ENCODE results near the gene HMCN1. TPM values are rescaled to one million over a fixed set of nuclear protein-coding genes. Genes with fewer than 3 reads are reported as not detected.

HMCN1 gene
- total RNA-seq, 2 donors from 2014 or later, result 1.3 to 3.7 TPM

DNA sequence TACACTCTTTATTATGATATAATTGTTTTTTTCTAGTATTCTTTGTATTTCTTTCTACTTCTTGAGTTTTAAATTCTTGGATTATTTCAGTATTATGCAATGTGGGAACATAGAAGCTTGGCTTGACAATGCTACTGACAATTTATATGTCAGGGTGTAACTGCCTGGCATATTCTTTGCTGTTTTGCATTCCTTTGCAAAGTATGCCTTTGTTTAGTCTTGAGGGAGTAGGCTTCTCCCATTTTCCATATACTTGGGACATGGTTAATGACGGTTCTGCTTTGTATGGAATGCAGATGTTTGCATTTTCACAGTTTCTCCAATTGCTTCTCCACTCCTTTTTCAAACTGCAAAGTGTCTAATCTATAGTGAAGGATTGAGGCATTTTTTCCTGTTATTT lies 109.8 kb downstream of the HMCN1 start:
- TF ChIP-seq, protein P1, sequence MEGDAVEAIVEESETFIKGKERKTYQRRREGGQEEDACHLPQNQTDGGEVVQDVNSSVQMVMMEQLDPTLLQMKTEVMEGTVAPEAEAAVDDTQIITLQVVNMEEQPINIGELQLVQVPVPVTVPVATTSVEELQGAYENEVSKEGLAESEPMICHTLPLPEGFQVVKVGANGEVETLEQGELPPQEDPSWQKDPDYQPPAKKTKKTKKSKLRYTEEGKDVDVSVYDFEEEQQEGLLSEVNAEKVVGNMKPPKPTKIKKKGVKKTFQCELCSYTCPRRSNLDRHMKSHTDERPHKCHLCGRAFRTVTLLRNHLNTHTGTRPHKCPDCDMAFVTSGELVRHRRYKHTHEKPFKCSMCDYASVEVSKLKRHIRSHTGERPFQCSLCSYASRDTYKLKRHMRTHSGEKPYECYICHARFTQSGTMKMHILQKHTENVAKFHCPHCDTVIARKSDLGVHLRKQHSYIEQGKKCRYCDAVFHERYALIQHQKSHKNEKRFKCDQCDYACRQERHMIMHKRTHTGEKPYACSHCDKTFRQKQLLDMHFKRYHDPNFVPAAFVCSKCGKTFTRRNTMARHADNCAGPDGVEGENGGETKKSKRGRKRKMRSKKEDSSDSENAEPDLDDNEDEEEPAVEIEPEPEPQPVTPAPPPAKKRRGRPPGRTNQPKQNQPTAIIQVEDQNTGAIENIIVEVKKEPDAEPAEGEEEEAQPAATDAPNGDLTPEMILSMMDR (IDR thresholded peaks at IDR 0.05), result no peak
- intact Hi-C loops (cut with DNase I), result no loop called here

DNA sequence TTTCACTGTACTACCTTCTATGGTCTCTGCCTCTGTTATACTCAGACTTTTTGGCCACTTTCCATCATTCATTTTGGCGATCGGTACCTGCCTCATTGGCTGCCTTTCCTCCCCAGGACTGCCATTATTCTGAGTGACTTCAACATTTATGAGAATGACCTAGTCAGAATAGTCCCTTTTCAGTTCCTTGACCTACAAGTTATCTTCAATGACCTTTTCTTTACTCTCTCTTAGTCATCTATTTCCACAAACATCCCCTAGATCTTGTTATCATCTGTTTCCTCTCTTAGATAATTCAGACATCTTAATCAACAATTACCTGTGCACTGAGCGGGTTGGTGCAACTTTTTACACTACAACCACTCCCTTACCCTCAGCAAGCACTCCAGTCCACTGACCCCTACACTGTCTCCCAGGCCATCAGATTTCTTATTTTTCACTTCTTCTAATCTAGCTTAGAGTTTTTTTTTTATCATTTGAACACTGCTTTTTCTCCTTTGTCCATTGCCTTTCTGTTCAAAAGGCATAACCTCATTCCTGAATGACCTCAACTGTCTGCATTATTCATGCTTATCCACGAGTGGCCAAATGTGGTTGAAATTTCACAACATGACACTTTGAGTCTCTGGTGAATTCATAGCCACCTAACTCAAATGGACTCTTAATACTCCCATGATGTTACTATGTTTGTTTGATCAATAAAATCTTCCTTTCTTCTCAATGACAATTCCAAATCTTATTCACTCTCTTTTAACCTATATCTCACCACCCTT lies 112.7 kb downstream of the HMCN1 start:
- no peaks in the 10 kb centered on the region for H3K4me1 ChIP-seq
- no peak overlapping the region for H3K4me3 ChIP-seq
- TF ChIP-seq, protein P1 (IDR thresholded peaks at IDR 0.05), result no peak
- no peak for DNase-seq
- H3K27ac ChIP-seq, result no peak overlapping the region
- H3K27me3 ChIP-seq, result no peaks in the 10 kb centered on the region
- H3K9me3 ChIP-seq, result no peaks in the 10 kb centered on the region
- no peaks in the 10 kb centered on the region for H3K36me3 ChIP-seq
- intact Hi-C loops (cut with DNase I), result no loop called here
- H3K9ac ChIP-seq (ENCODE audit: low read depth in 2 of 2, low read length in 2 of 2), result no peak overlapping the region

More for the DNA sequence above, 109.8 kb downstream of the HMCN1 start:
- Histone ChIP-seq H3K4me3 (no peak overlapping the region), H3K27me3 (no peaks in the 10 kb centered on the region), H3K4me1 (no peaks in the 10 kb centered on the region), H3K36me3 (no peaks in the 10 kb centered on the region), H3K27ac (no peak overlapping the region), H3K9me3 (no peaks in the 10 kb centered on the region), H3K9ac (ENCODE audit: low read depth in 2 of 2, low read length in 2 of 2) (no peak overlapping the region)
- no peak for DNase-seq

DNA sequence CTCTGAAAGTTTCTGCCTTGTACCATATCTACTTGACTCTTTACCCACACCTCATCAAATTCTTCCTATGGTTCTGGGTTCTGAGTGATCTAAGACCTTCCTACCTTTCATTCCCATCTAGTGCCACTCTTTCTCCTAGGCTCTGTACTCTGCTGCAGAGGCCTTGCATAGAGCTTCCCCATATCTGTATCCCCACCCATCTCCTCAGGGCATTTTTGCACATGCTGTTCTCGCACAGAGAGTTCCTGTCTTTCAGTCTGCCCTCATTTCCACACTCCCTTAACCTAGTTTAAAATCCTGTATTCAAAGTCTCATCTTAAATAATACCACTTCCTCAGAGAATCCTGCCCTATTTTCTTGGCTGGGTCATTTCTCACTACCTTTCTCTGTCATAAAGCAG lies 114.8 kb downstream of the HMCN1 start:
- H3K27me3 ChIP-seq, result no peaks in the 10 kb centered on the region
- TF ChIP-seq, protein P1 (IDR thresholded peaks at IDR 0.05), result no peak

DNA sequence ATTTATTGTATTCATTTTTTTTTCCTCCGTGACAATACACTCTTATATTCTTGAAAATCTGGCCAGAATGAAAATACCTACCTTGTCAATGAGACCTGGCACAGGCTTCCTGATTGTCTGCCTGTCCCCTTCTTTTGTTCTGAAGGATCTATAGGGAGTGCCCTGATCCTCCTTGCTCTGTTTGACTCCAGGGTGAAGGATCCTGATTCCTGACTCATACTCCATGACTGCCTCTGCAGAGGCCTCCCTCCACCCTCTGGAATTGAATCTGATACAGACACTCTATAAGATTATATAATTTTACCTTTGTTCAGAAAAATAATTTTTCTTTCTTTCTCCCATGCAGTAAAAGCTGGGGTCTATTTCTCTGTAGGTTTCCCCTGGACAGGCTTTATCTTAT lies 116.2 kb downstream of the HMCN1 start:
- Histone ChIP-seq H3K4me1 (no peaks in the 10 kb centered on the region), H3K9ac (ENCODE audit: low read depth in 2 of 2, low read length in 2 of 2) (no peak overlapping the region), H3K4me3 (no peak overlapping the region), H3K9me3 (no peaks in the 10 kb centered on the region), H3K36me3 (no peaks in the 10 kb centered on the region), H3K27me3 (no peaks in the 10 kb centered on the region), H3K27ac (no peak overlapping the region)
- TF ChIP-seq, protein P1 (IDR thresholded peaks at IDR 0.05), result no peak
- no peak for DNase-seq
- intact Hi-C loops (cut with DNase I), result no loop called here

More for the DNA sequence above, 114.8 kb downstream of the HMCN1 start:
- intact Hi-C loops (cut with DNase I), result no loop called here
- Histone ChIP-seq H3K36me3 (no peaks in the 10 kb centered on the region), H3K9ac (ENCODE audit: low read depth in 2 of 2, low read length in 2 of 2) (no peak overlapping the region), H3K27ac (no peak overlapping the region), H3K4me3 (no peak overlapping the region), H3K4me1 (no peaks in the 10 kb centered on the region), H3K9me3 (no peaks in the 10 kb centered on the region)
- no peak for DNase-seq

DNA sequence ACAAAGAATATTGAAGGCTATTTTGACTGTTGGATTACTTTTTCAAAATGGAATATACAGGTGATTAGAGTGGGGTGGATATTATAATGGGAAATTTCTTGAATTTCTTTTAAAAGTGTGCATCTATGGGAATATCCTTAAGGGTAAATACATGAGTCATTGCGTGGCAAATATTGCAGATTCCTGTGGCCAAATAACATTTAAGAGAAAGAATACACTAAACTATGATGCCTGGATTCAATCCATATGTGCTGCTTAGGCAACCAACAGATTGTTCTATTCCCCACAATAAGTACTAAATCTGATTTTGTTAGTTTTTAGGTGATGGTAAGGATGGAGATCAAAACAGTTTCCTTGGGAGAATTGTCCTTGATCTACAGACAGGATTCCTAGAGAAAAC lies 119.5 kb downstream of the HMCN1 start:
- DNase-seq, result no peak
- no peak overlapping the region for H3K27ac ChIP-seq
- intact Hi-C loops (cut with DNase I), result no loop called here
- no peak overlapping the region for H3K9ac ChIP-seq (ENCODE audit: low read depth in 2 of 2, low read length in 2 of 2)
- H3K4me3 ChIP-seq, result no peak overlapping the region
- H3K27me3 ChIP-seq, result no peaks in the 10 kb centered on the region
- TF ChIP-seq, protein P1 (IDR thresholded peaks at IDR 0.05), result no peak
- H3K36me3 ChIP-seq, result no peaks in the 10 kb centered on the region
- no peaks in the 10 kb centered on the region for H3K4me1 ChIP-seq
- H3K9me3 ChIP-seq, result no peaks in the 10 kb centered on the region

All from colonic mucosa (tissue), 4 donors.